Gastrocnemius medialis (tissue), 4 donors: ENCODE results near the gene KDM6A. TPM values are rescaled to one million over a fixed set of nuclear protein-coding genes. Genes with fewer than 3 reads are reported as not detected.

Experiments
- ATAC-seq, 2 donors: fragments of 150-250 bp; one replicate each; pipeline ENCODE4 v1.9.1; 2016
- DNase-seq, 2 donors: peaks; one replicate each; pipeline ENCODE4 v3.0.0-alpha.2; 2019
- H3K27ac ChIP-seq, 4 donors: fragments of 200-600 bp; sonication (generic); 1 replicate in 1 of 4; 2 replicates in 3 of 4; pipeline ENCODE4 v1.5.1; 2016 to 2018; ENCODE audit warnings: mild to moderate bottlenecking in 2 of 4, moderate library complexity in 1 of 4
- H3K27me3 ChIP-seq, 3 donors: fragments of 200-600 bp; sonication (generic) in 2 of 3; 1 replicate in 1 of 3; 2 replicates in 2 of 3; pipeline versions ENCODE4 v1.5.1 to v1.6.0; 2016 to 2019; ENCODE audit warnings: mild to moderate bottlenecking in 1 of 3, moderate library complexity in 1 of 3
- H3K36me3 ChIP-seq, 2 donors: fragments of 200-600 bp; sonication (generic) in 1 of 2; one replicate each; pipeline ENCODE4 v1.5.1; 2017 to 2018
- H3K4me1 ChIP-seq, 2 donors: fragments of 200-600 bp; sonication (generic) in 1 of 2; one replicate each; pipeline ENCODE4 v1.5.1; 2016 to 2017; ENCODE audit warnings: mild to moderate bottlenecking in 2 of 2
- H3K4me3 ChIP-seq, 4 donors: fragments of 200-600 bp; sonication (generic) in 3 of 4; 1 replicate in 1 of 4; 2 replicates in 3 of 4; pipeline ENCODE4 v1.5.1; 2016 to 2019; ENCODE audit warnings: mild to moderate bottlenecking in 2 of 4
- H3K9me3 ChIP-seq, 3 donors: fragments of 200-600 bp; sonication (generic) in 2 of 3; 1 replicate in 1 of 3; 2 replicates in 2 of 3; pipeline ENCODE4 v1.5.1; 2016 to 2019
- POLR2A ChIP-seq, 2 donors: fragments of 450-650 bp; IDR thresholded peaks; one replicate each; pipeline ENCODE4 v1.6.1; 2017; ENCODE audit warnings: antibody characterized with exemption in 2 of 2, mild to moderate bottlenecking in 2 of 2, moderate library complexity in 2 of 2
- in situ Hi-C, 4 donors: fragments of 200-750 bp; cut with MboI; loops; one replicate each; pipeline versions ENCODE4 v1.15.0 to v1.8.0; 2017; ENCODE audit warnings: low sequenced_read_pairs in 4 of 4
- intact Hi-C: fragments of 100-400 bp; cut with DNase I; formaldehyde crosslinking; loops from one replicate; pipeline ENCODE4 v1.15.1; 2023; ENCODE audit warnings: low total_unique reads
- total RNA-seq, 4 donors: library from RNA; depleted of rRNA; stranded (reverse); fragments of >200 nt; gene quantifications; one replicate each; pipeline versions ENCODE4 v1.1.0 to v1.2.3, GENCODE V29; 2016
- TF ChIP-seq, protein P1 (sequence below), 5 experiments: fragments of 450-650 bp in 3 of 5; fragments of 200-600 bp in 2 of 5; sonication (generic) in 2 of 5; IDR thresholded peaks in 4 of 5; conservative IDR thresholded peaks in 1 of 5; 1 replicate in 4 of 5; 2 replicates in 1 of 5; pipeline ENCODE4 v1.5.1; 2016 to 2019; ENCODE audit warnings: antibody characterized with exemption in 5 of 5, mild to moderate bottlenecking in 3 of 5, moderate library complexity in 3 of 5

Gene KDM6A
- total RNA-seq, 4 donors from 2014 or later, result 14.3 to 29.2 (median 20.1) TPM

DNA sequence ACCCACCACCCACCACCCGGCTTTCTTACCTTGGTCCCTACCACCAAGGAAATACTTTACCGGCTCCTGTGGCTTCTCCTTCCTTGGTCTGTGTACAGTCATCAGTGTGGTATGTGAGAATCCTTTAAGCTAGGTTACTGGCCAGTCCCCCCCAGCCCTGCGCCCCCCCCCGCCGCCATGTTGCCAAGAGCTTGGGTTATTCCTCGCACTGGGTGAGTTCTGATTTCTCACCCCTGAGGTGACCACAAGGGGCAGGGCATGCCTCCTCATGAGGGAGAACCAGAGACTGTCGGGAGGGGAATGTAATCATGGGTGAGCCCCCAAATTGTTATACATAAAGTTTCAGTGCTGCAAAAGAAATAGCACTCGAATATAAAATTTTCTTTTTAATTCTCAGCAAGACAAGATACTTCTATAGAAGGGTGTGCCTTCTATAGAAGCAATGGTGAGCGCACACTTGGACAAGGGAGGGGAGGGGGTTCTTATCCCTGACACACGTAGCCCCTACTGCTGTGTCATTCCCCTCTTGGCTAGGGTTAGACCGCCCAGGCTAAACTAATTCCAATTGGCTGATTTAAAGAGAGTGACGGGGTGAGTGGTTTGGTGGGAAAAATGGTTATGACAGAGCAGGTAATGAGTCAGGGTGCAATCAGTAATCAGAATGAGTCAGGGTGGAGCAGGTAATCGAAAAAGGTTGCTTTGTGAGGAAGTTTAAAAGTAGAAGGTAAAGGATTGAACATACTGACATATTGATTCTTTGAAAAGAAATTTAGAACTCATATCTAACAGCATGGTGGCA lies 133.2 kb downstream of the KDM6A start:
- Histone ChIP-seq H3K4me3 (no peak overlapping the region), H3K27ac (no peak overlapping the region), H3K4me1 (peaks cover 10 to 25% of the 10 kb centered on the region in 2 donors), H3K9me3 (no peaks in the 10 kb centered on the region), H3K27me3 (no peaks in the 10 kb centered on the region), H3K36me3 (no peaks in the 10 kb centered on the region)
- in situ Hi-C loops, result no loop called here
- intact Hi-C loops, result no loop called here
- no peak for ATAC-seq
- DNase-seq, result no peak
- TF ChIP-seq, protein P1, sequence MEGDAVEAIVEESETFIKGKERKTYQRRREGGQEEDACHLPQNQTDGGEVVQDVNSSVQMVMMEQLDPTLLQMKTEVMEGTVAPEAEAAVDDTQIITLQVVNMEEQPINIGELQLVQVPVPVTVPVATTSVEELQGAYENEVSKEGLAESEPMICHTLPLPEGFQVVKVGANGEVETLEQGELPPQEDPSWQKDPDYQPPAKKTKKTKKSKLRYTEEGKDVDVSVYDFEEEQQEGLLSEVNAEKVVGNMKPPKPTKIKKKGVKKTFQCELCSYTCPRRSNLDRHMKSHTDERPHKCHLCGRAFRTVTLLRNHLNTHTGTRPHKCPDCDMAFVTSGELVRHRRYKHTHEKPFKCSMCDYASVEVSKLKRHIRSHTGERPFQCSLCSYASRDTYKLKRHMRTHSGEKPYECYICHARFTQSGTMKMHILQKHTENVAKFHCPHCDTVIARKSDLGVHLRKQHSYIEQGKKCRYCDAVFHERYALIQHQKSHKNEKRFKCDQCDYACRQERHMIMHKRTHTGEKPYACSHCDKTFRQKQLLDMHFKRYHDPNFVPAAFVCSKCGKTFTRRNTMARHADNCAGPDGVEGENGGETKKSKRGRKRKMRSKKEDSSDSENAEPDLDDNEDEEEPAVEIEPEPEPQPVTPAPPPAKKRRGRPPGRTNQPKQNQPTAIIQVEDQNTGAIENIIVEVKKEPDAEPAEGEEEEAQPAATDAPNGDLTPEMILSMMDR (IDR thresholded peaks at IDR 0.05 in 4 of 5, conservative IDR thresholded peaks at IDR 0.05 in 1 of 5), result no peak
- TF ChIP-seq POLR2A (IDR thresholded peaks at IDR 0.05), result no peak

DNA sequence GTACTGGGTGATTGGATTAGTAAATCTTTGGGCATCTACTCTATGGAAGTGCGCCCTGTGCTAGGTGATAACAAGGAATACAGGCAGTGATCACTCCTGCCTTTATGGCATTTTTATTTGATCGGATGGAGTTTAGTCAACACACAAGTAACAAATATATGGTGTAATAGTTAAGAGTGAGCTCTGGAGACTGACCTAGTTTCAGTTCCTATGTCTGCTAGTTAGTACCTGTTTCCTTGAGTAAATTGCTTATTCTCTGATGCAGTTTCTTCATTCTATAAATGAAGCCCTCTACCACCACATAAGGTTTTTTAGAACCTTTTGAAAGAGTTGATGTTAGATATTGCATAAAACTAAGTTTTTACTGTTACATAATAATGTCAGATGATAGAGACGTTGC lies 134.6 kb downstream of the KDM6A start:
- intact Hi-C loops, result no loop called here
- Histone ChIP-seq H3K9me3 (no peaks in the 10 kb centered on the region), H3K36me3 (no peaks in the 10 kb centered on the region), H3K27ac (peak overlapping the region in 1 of 4 donors; percentile 64), H3K27me3 (no peaks in the 10 kb centered on the region), H3K4me1 (peaks cover 10 to 17% of the 10 kb centered on the region in 2 donors), H3K4me3 (no peak overlapping the region)
- ATAC-seq (no peak), DNase-seq (no peak)
- TF ChIP-seq, protein P1 (IDR thresholded peaks at IDR 0.05 in 4 of 5, conservative IDR thresholded peaks at IDR 0.05 in 1 of 5), result no peak
- TF ChIP-seq POLR2A (IDR thresholded peaks at IDR 0.05), result no peak
- in situ Hi-C loops, result no loop called here

DNA sequence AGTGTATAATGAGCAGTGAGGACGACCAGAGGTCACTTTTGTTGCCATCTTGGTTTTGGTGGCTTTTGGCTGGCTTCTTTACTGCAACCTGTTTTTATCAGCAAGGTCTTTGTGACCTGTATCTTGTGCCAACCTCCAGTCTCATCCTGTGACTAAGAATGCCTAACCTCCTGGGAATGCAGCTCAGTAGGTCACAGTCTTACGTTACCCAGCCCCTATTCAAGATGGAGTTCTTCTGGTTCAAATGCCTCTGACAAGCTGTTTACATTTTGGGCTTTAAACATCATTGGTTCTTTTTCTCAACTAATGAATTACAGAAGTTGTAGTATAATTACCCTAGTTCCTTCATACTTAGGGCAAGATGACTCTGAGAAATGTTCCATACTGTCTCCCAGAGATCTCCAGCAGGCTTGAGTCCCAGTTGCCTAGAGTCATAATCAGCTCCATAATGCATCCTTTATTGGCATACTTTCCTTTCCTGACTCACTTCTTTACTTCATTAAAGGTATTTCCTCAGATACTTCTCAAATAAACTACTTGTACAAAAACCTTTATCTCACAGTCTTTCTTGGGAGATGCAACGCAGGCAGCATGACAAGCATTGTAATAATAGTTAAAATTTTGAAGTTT lies 136.5 kb downstream of the KDM6A start:
- Histone ChIP-seq H3K4me3 (no peak overlapping the region), H3K9me3 (no peaks in the 10 kb centered on the region), H3K27me3 (no peaks in the 10 kb centered on the region), H3K27ac (peak overlapping the region in 1 of 4 donors; percentile 64), H3K4me1 (peaks cover 17 to 29% of the 10 kb centered on the region in 2 donors), H3K36me3 (no peaks in the 10 kb centered on the region)
- ATAC-seq (peak in 1 of 2 donors; percentile 33), DNase-seq (peak; percentile 2 to 16)
- in situ Hi-C loops, result no loop called here
- intact Hi-C loops, result no loop called here
- TF ChIP-seq POLR2A (IDR thresholded peaks at IDR 0.05), result no peak
- TF ChIP-seq, protein P1 (IDR thresholded peaks at IDR 0.05 in 4 of 5, conservative IDR thresholded peaks at IDR 0.05 in 1 of 5), result no peak

DNA sequence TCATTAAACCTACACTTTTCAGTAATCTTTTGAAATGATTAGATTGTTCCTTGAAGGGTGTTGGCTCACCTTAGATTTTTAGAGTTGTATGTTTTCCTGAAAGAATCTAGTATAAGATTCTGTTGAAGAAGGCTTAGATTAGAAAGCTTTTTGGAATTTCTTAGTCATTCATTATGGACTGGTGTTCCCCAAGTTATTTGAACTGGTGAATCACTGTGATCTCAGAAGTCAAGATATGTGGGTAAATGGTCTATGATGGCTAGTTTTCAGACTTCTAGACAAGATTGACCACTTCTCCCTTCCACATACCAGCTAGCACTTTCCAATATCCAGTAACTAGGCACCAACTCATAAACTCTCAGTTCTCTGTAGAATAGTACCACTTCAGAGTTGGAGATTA lies 138.1 kb downstream of the KDM6A start:
- H3K4me3 ChIP-seq, result no peak overlapping the region
- in situ Hi-C loops (no loop called here), intact Hi-C loops (no loop called here)
- DNase-seq (no peak), ATAC-seq (no peak)
- no peaks in the 10 kb centered on the region for H3K9me3 ChIP-seq
- TF ChIP-seq, protein P1 (IDR thresholded peaks at IDR 0.05 in 4 of 5, conservative IDR thresholded peaks at IDR 0.05 in 1 of 5), result no peak
- no peak for TF ChIP-seq POLR2A (IDR thresholded peaks at IDR 0.05)
- no peaks in the 10 kb centered on the region for H3K27me3 ChIP-seq
- H3K4me1 ChIP-seq, result peaks cover 17 to 42% of the 10 kb centered on the region in 2 donors
- no peak overlapping the region for H3K27ac ChIP-seq
- no peaks in the 10 kb centered on the region for H3K36me3 ChIP-seq
